ENCODE results near the gene PPP1R18. TPM values are rescaled to one million over a fixed set of nuclear protein-coding genes. Genes with fewer than 3 reads are reported as not detected.

Gene PPP1R18
- total and polyA plus RNA-seq, 9 of the 15 experiments (the other 6 are each of a cell fraction or from before 2014, with no cell fraction given): 12.0 to 99.2 (median 42.6) TPM

DNA sequence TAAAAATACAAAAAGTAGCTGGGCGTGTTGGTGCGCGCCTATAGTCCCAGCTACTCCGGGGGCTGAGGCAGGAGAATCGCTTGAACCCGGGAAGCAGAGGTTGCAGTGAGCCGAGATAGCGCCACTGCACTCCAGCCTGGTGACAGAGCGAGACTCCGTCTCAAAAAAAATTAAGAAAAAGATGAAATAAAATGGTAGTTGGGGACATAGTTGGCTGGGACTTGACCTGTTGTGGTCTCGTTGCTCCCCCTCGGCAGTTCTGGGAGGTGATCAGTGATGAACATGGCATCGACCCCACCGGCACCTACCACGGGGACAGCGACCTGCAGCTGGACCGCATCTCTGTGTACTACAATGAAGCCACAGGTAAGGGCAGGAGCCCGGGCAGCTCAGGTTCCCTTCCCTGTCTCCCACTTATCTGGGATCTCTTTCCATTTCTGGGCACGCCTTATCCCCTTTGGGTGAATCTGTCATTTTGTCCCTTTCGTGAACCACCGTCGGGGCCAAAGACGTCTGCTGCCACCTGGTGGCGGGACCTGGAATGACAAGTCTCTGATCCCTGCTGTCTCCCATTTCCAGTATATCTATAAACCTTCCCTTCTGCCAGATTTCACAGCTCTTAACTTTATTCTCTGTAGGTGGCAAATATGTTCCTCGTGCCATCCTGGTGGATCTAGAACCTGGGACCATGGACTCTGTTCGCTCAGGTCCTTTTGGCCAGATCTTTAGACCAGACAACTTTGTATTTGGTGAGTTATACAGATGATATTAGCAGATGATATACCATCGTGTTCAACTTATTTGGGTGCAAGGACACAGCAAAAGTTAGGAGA is 36.1 kb upstream of the PPP1R18 start (continued):
- no peak for TF ChIP-seq HINFP (tag; conservative IDR thresholded peaks at IDR 0.05; ENCODE audit: low read depth)
- peak; percentile 59 for TF ChIP-seq ZNF24 (IDR thresholded peaks at IDR 0.05)
- TF ChIP-seq ZNF134 (CRISPR knock-in tag; conservative IDR thresholded peaks at IDR 0.05): no peak
- peak; percentile 47 for TF ChIP-seq EP300 (IDR thresholded peaks at IDR 0.05; ENCODE audit: low read length)
- no peak for TF ChIP-seq SIRT6 (IDR thresholded peaks at IDR 0.05; ENCODE audit: low read depth, low read length)
- TF ChIP-seq, protein P1, sequence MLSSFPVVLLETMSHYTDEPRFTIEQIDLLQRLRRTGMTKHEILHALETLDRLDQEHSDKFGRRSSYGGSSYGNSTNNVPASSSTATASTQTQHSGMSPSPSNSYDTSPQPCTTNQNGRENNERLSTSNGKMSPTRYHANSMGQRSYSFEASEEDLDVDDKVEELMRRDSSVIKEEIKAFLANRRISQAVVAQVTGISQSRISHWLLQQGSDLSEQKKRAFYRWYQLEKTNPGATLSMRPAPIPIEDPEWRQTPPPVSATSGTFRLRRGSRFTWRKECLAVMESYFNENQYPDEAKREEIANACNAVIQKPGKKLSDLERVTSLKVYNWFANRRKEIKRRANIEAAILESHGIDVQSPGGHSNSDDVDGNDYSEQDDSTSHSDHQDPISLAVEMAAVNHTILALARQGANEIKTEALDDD (IDR thresholded peaks at IDR 0.05): no peak
- no peak for TF ChIP-seq ZFX (CRISPR knock-in tag; IDR thresholded peaks at IDR 0.05)
- TF ChIP-seq ESRRB (CRISPR knock-in tag; IDR thresholded peaks at IDR 0.05; ENCODE audit: borderline replicate concordance): no peak
- TF ChIP-seq GABPA (tag; conservative IDR thresholded peaks at IDR 0.05; ENCODE audit: low read depth): no peak
- TF ChIP-seq, protein P2, sequence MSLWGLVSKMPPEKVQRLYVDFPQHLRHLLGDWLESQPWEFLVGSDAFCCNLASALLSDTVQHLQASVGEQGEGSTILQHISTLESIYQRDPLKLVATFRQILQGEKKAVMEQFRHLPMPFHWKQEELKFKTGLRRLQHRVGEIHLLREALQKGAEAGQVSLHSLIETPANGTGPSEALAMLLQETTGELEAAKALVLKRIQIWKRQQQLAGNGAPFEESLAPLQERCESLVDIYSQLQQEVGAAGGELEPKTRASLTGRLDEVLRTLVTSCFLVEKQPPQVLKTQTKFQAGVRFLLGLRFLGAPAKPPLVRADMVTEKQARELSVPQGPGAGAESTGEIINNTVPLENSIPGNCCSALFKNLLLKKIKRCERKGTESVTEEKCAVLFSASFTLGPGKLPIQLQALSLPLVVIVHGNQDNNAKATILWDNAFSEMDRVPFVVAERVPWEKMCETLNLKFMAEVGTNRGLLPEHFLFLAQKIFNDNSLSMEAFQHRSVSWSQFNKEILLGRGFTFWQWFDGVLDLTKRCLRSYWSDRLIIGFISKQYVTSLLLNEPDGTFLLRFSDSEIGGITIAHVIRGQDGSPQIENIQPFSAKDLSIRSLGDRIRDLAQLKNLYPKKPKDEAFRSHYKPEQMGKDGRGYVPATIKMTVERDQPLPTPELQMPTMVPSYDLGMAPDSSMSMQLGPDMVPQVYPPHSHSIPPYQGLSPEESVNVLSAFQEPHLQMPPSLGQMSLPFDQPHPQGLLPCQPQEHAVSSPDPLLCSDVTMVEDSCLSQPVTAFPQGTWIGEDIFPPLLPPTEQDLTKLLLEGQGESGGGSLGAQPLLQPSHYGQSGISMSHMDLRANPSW (CRISPR knock-in tag; IDR thresholded peaks at IDR 0.05): no peak; the same call in 1 of the 2 replicates
- TF ChIP-seq ZNF584 (CRISPR knock-in tag; IDR thresholded peaks at IDR 0.05; ENCODE audit: low read depth): no peak
- TF ChIP-seq ZNF76 (CRISPR knock-in tag; IDR thresholded peaks at IDR 0.05; ENCODE audit: borderline replicate concordance): no peak
- TF ChIP-seq, protein P3, sequence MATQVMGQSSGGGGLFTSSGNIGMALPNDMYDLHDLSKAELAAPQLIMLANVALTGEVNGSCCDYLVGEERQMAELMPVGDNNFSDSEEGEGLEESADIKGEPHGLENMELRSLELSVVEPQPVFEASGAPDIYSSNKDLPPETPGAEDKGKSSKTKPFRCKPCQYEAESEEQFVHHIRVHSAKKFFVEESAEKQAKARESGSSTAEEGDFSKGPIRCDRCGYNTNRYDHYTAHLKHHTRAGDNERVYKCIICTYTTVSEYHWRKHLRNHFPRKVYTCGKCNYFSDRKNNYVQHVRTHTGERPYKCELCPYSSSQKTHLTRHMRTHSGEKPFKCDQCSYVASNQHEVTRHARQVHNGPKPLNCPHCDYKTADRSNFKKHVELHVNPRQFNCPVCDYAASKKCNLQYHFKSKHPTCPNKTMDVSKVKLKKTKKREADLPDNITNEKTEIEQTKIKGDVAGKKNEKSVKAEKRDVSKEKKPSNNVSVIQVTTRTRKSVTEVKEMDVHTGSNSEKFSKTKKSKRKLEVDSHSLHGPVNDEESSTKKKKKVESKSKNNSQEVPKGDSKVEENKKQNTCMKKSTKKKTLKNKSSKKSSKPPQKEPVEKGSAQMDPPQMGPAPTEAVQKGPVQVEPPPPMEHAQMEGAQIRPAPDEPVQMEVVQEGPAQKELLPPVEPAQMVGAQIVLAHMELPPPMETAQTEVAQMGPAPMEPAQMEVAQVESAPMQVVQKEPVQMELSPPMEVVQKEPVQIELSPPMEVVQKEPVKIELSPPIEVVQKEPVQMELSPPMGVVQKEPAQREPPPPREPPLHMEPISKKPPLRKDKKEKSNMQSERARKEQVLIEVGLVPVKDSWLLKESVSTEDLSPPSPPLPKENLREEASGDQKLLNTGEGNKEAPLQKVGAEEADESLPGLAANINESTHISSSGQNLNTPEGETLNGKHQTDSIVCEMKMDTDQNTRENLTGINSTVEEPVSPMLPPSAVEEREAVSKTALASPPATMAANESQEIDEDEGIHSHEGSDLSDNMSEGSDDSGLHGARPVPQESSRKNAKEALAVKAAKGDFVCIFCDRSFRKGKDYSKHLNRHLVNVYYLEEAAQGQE (IDR thresholded peaks at IDR 0.05; ENCODE audit: borderline replicate concordance): peak; percentile 91
- TF ChIP-seq, protein P3 (CRISPR knock-in tag; IDR thresholded peaks at IDR 0.05; ENCODE audit: low read depth): no peak; the same call in 1 of the 2 replicates
